ENCODE data around the gene NCAM2.

- TF ChIP-seq CTCF (conservative IDR thresholded peaks at IDR 0.05; ENCODE audit: low read length) (no peak), EZH2phosphoT487 (IDR thresholded peaks at IDR 0.05; ENCODE audit: borderline replicate concordance) (no peak)
These were observed 12.5 kb downstream of the NCAM2 start for GRCh38 chr21:21010698-21011097.

Data from Loucy (cell line).